GM18873 (cell line): Measurements from ENCODE around the gene TMEM79.

Experiments used
- ATAC-seq: cut with Tn5 transposase; IDR thresholded peaks from one replicate; pipeline ENCODE4 v1.9.1; 2021; ENCODE audit warnings: mild to moderate bottlenecking, moderate library complexity, moderate number of reproducible peaks; ENCODE audit not compliant: unreplicated experiment, low FRiP score

TMEM79 gene, protein sequence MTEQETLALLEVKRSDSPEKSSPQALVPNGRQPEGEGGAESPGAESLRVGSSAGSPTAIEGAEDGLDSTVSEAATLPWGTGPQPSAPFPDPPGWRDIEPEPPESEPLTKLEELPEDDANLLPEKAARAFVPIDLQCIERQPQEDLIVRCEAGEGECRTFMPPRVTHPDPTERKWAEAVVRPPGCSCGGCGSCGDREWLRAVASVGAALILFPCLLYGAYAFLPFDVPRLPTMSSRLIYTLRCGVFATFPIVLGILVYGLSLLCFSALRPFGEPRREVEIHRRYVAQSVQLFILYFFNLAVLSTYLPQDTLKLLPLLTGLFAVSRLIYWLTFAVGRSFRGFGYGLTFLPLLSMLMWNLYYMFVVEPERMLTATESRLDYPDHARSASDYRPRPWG

GRCh38 chr1:156284112-156284511 is at the start of gene TMEM79:
TMEM79 (plus strand) TSS chr1:156284325; CDS start chr1:156285227, 902 bp downstream.
- no peak for ATAC-seq

GRCh38 chr1:156236164-156236563 is 48.0 kb upstream of the TMEM79 start:
- no peak for ATAC-seq

GRCh38 chr1:156238248-156238647 is 45.9 kb upstream of the TMEM79 start:
- ATAC-seq: no peak

DNA sequence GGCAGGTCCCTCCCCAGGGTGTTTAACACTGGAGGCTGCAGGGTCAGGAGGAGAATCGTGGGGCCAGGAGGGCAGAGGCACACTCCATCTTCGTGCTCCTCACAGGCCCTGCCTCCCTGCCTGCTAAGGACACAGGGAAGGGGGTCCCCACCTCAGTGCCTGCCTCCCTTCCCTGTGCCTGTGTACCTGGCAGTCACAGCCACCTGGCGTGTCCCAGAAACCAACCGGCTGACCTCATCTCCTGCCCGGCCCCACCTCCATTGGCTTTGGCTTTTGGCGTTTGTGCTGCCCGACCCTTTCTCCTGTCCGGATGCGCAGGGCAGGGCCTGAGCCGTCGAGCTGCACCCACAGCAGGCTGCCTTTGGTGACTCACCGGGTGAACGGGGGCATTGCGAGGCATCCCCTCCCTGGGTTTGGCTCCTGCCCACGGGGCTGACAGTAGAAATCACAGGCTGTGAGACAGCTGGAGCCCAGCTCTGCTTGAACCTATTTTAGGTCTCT is 42.8 kb upstream of the TMEM79 start:
- no peak for ATAC-seq

DNA sequence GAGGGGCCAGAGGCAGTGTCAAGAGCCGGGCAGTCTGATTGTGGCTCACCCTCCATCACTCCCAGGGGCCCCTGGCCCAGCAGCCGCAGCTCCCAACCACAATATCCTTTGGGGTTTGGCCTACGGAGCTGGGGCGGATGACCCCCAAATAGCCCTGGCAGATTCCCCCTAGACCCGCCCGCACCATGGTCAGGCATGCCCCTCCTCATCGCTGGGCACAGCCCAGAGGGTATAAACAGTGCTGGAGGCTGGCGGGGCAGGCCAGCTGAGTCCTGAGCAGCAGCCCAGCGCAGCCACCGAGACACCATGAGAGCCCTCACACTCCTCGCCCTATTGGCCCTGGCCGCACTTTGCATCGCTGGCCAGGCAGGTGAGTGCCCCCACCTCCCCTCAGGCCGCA is 42.2 kb upstream of the TMEM79 start, which contains the start of gene BGLAP:
Gene BGLAP (plus strand): TSS at position 259 of the 400 bp plus-strand sequence. CDS start 48 bp downstream, at position 307.
- ATAC-seq: no peak

GRCh38 chr1:156242738-156243137 is 41.4 kb upstream of the TMEM79 start:
- no peak for ATAC-seq

- ATAC-seq: no peak
These were observed 40.0 kb upstream of the TMEM79 start for GRCh38 chr1:156244126-156244525.

DNA sequence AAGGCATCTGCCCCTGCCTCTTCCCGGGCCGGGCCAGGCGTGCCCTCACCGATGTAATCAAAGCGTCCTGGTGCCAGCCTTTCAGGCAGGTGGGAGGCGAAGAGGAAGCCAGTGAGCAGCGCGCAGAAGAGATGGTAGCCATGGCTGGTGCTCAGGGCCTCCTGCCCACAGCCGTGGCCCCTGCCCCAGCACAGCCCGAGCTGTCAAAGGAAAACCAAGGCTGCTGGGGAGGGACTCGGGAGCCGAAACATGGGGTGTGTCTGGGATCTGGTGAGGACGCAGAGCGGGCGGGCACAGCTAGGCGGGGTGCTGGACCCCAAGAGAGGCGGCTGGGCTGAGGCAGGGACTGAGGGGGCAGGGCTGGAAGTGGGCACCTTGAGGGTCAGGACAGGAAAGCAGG is 39.4 kb upstream of the TMEM79 start:
- no peak for ATAC-seq

DNA sequence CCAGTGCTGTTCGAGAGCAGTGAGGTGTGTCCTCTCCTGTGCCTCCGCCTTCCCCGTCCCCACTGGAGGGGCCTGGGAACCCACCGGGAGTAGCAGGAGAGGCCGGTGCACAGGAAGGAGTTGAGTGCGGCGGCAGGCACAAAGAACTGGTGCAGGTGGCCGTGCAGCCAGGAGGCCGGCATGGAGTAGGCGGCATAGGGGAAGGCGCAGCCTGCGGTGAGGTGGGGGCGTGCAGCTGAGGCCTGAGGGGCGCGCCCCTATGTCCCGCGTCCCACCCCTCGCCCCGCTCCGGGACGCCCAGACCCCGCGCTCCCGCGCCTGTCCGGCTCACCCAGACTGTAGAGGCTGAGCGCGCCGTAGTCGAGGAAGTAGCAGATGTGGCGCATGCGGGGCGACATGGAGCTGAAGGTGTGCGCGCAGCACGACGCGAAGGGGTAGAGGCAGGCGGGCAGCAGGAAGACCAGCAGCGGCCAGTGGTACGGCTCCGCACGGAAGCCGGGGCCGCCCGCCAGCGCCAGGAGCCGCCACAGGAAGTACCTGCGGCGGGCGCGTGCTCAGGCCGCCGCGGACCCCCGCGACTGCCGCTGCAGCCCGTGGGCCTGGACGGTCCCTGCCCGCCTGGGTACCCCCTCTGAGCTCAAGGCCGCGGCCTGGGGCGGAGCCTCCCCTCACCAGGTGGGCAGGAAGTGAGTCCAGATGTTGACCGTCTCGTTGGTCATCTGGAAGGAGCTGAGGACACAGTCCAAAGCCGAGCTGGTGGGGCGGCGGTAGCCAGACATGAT is 38.5 kb upstream of the TMEM79 start:
- no peak for ATAC-seq

GRCh38 chr1:156246241-156246780 is 37.8 kb upstream of the TMEM79 start:
- ATAC-seq: no peak

- no peak for ATAC-seq
These were observed 37.2 kb upstream of the TMEM79 start for GRCh38 chr1:156246781-156247459.

- ATAC-seq: no peak
These were observed 36.4 kb upstream of the TMEM79 start, which contains the start of gene PAQR6 for GRCh38 chr1:156247460-156248322. PAQR6 (minus strand) TSS chr1:156248056; CDS start chr1:156246731, 1,325 bp downstream.

GRCh38 chr1:156248323-156248683 is 35.8 kb upstream of the TMEM79 start:
- ATAC-seq: no peak

GRCh38 chr1:156249593-156249992 is 34.5 kb upstream of the TMEM79 start:
- no peak for ATAC-seq

GRCh38 chr1:156251527-156251926 is 32.6 kb upstream of the TMEM79 start:
- ATAC-seq: no peak

DNA sequence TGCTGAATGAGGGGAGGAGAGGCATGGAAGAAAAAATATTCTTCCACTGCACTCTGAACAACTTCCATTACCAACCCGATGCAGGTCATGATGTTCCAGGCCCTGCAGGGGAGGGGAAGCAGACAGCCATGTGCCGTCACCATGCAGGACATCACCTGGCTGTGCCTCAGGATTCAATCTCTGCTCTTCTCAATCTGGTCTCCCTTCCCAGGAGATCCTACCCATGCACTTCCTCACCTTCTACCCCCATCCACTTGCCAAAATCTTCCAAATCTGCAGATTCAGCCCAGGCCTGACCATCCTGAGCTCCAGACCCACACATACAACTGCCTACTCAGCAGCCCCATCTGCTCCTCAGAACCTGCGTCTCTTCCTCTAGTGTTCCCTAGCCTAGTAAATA is 30.5 kb upstream of the TMEM79 start:
- ATAC-seq: no peak

DNA sequence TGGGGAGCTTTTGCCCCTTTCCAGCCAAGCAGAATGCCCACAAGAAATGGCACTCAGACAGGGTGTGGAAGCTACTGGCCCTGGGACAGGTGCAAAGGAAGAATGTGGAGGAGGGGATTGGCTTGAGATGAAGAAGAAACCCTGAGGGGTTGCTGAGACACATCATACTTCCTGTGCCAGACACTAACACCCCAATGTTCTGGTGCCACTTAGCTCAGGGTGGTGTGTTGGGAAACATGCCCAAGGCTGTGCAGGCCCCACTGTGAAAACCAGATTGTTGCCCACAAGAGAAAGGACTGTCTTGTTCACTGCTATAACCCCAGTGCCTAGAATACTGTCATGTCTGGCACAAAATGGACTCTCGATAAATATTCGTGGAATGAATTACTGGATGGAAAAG is 26.4 kb upstream of the TMEM79 start:
- no peak for ATAC-seq

DNA sequence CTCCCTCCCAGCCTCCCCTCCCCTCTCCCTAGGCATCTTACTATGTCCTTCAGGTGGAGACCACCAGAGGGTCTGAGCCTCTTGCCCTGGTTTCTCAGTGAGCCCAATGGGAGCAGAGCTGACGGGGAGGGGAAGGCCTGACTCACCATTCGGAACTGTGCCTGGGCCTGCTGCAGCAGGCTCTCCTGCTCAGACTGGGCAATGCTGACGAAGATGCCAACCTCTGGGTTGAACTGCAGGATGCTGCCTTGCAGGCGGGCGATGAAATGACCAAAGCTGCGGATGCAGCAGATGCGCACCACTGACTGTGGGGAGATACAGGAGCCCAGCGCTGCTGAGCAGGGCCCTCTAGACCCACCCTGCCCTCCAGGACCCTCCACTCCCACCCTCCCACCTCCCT is 25.3 kb upstream of the TMEM79 start:
- ATAC-seq: no peak

DNA sequence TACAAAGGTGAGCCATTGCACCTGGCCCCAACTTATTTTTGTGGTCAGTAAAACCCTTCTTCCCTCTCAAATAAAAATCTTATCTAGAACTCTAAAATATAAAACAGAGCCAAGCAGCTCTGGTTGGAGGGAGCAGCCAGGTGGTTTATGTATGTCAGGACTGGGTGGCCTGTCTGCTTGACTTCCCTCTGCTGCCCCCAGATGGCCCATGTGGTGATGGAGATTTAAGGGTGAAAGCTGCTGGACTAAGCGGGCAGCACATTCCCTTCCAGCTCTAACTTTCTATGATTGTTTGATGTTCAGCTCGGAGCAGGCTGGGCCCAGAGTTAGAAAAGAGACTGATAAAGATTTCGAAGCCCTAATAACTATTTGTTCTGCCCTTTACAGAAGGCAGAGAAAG is 24.3 kb upstream of the TMEM79 start:
- no peak for ATAC-seq

DNA sequence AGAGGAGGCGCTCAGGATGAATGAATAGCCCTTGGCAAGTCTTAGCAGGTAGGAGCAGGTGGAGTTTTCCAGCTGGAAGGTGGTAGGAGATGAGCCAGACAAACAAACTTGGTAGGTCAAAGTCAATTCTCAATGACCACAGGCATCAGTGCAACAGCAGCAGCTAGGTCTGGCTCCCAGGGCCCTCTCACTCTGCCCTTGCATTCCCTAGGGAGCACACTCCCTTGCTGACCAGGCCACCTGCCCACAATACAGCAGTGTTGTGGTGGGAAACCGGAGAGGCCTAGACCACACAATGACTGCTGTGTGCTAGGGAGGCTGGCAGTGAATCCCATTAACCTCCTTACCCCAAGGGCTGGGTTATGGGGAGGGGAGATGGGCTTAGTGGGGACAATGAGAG is 23.2 kb upstream of the TMEM79 start:
- no peak for ATAC-seq
